Mesothelial cell of epicardium (in vitro differentiated cells): ENCODE results near the gene SMARCB1. TPM values are rescaled to one million over a fixed set of nuclear protein-coding genes. Genes with fewer than 3 reads are reported as not detected.

Experiments
- DNase-seq, 2 experiments: peaks; one replicate each; pipeline ENCODE4 v3.0.0; 2021; ENCODE audit warnings: low spot score in 2 of 2; ENCODE audit not compliant: unreplicated experiment in 2 of 2
- H3K27ac Mint-ChIP-seq: 2 replicates; pipeline ENCODE4 v1.8.0; 2021; ENCODE audit warnings: mixed read lengths
- H3K27me3 Mint-ChIP-seq: 2 replicates; pipeline ENCODE4 v1.8.0; 2021; ENCODE audit warnings: low read depth, mixed read lengths
- H3K36me3 Mint-ChIP-seq: 2 replicates; pipeline ENCODE4 v1.8.0; 2021; ENCODE audit warnings: mixed read lengths
- H3K4me1 Mint-ChIP-seq: 2 replicates; pipeline ENCODE4 v1.8.0; 2021; ENCODE audit warnings: mixed read lengths
- H3K4me3 Mint-ChIP-seq: 2 replicates; pipeline ENCODE4 v1.8.0; 2021; ENCODE audit warnings: mild to moderate bottlenecking, moderate library complexity, mixed read lengths
- H3K9me3 Mint-ChIP-seq: 2 replicates; pipeline ENCODE4 v1.8.0; 2021; ENCODE audit warnings: mixed read lengths
- total RNA-seq: library from RNA; stranded (reverse); gene quantifications from 3 replicates; pipeline ENCODE4 v1.2.1, GENCODE V29; 2021
- TF ChIP-seq, protein P1 (sequence below): fragments of 200-600 bp; sonication (generic); IDR thresholded peaks from one replicate; pipeline ENCODE4 v1.5.0; 2021; ENCODE audit warnings: antibody characterized with exemption; ENCODE audit not compliant: unreplicated experiment

Gene SMARCB1
- total RNA-seq, 1 donor from 2014 or later: 182 TPM

GRCh38 chr22:23751441-23751996, 35.2 kb upstream of the SMARCB1 start:
- no peak for DNase-seq
- H3K4me3 Mint-ChIP-seq: peak overlapping the region; percentile 74
- H3K4me1 Mint-ChIP-seq: peaks cover 18% of the 10 kb centered on the region
- peaks cover 4% of the 10 kb centered on the region for H3K36me3 Mint-ChIP-seq
- peak overlapping the region; percentile 90 for H3K27ac Mint-ChIP-seq
- H3K27me3 Mint-ChIP-seq: no peaks in the 10 kb centered on the region
- TF ChIP-seq, protein P1, sequence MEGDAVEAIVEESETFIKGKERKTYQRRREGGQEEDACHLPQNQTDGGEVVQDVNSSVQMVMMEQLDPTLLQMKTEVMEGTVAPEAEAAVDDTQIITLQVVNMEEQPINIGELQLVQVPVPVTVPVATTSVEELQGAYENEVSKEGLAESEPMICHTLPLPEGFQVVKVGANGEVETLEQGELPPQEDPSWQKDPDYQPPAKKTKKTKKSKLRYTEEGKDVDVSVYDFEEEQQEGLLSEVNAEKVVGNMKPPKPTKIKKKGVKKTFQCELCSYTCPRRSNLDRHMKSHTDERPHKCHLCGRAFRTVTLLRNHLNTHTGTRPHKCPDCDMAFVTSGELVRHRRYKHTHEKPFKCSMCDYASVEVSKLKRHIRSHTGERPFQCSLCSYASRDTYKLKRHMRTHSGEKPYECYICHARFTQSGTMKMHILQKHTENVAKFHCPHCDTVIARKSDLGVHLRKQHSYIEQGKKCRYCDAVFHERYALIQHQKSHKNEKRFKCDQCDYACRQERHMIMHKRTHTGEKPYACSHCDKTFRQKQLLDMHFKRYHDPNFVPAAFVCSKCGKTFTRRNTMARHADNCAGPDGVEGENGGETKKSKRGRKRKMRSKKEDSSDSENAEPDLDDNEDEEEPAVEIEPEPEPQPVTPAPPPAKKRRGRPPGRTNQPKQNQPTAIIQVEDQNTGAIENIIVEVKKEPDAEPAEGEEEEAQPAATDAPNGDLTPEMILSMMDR: no peak
- H3K9me3 Mint-ChIP-seq: no peaks in the 10 kb centered on the region

- TF ChIP-seq, protein P1: no peak
- Mint-ChIP-seq H3K9me3 (no peaks in the 10 kb centered on the region), H3K27ac (peak overlapping the region; percentile 71), H3K4me1 (peaks cover 18% of the 10 kb centered on the region), H3K4me3 (peak overlapping the region; percentile 57), H3K27me3 (no peaks in the 10 kb centered on the region), H3K36me3 (no peaks in the 10 kb centered on the region)
- no peak for DNase-seq
These were observed 34.6 kb upstream of the SMARCB1 start for GRCh38 chr22:23752090-23752691.

DNA sequence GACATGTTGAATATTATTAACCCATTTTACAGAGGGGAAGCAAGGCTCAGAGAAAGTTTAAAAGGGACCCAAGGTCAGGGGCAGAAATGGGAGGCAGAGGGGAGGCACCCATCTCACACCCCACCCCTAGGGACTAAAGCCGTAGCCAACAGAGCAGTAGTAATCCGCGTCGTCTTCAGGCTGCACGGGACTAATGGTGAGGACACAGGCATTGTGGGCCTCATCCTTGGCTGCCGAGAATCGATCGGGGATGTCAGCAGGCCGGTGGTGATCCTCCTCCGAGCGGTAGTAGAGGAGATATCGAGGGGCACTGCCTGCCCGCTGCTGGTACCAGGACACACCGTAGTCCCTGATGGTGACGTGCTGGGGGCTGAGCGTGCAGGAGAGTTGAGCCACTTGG, 34.0 kb upstream of the SMARCB1 start:
- Mint-ChIP-seq H3K9me3 (no peaks in the 10 kb centered on the region), H3K27me3 (no peaks in the 10 kb centered on the region), H3K36me3 (no peaks in the 10 kb centered on the region), H3K4me1 (peaks cover 18% of the 10 kb centered on the region), H3K27ac (no peak overlapping the region), H3K4me3 (peak overlapping the region; percentile 57)
- TF ChIP-seq, protein P1: no peak
- DNase-seq: no peak

GRCh38 chr22:23753385-23753784, 33.4 kb upstream of the SMARCB1 start:
- H3K27me3 Mint-ChIP-seq: no peaks in the 10 kb centered on the region
- H3K9me3 Mint-ChIP-seq: no peaks in the 10 kb centered on the region
- TF ChIP-seq, protein P1: no peak
- peak overlapping the region; percentile 13 for H3K4me3 Mint-ChIP-seq
- peaks cover 18% of the 10 kb centered on the region for H3K4me1 Mint-ChIP-seq
- H3K36me3 Mint-ChIP-seq: no peaks in the 10 kb centered on the region
- DNase-seq: no peak
- H3K27ac Mint-ChIP-seq: peak overlapping the region; percentile 9

GRCh38 chr22:23754220-23754919, 32.4 kb upstream of the SMARCB1 start, which contains the start of gene VPREB3:
Gene VPREB3, minus strand, starts transcription at chr22:23754425. Its CDS starts 62 bp downstream, at chr22:23754363.
- no peak for DNase-seq
- peaks cover 18% of the 10 kb centered on the region for H3K4me1 Mint-ChIP-seq
- peak within 1 kb of the TSS; percentile 13 for H3K4me3 Mint-ChIP-seq
- TF ChIP-seq, protein P1: no peak
- H3K36me3 Mint-ChIP-seq: no peaks in the 10 kb centered on the region
- H3K27me3 Mint-ChIP-seq: no peaks in the 10 kb centered on the region
- no peaks in the 10 kb centered on the region for H3K9me3 Mint-ChIP-seq
- H3K27ac Mint-ChIP-seq: peak within 1 kb of the TSS; percentile 9
